HepG2 (cell line): Measurements from ENCODE around the gene GFRA1.

Experiments used
- EZH2 ChIP-seq: conservative IDR thresholded peaks from 2 replicates; pipeline ENCODE4 v1.6.1; 2012; ENCODE audit warnings: mild to moderate bottlenecking, low read depth, low read length, moderate library complexity
- HMG20A ChIP-seq: IDR thresholded peaks from 2 replicates; pipeline ENCODE4 v1.6.1; 2016; ENCODE audit warnings: borderline replicate concordance
- HOXA7 ChIP-seq: sonication (generic); formaldehyde crosslinking; IDR thresholded peaks from 2 replicates; pipeline ENCODE4 v1.8.1; 2022; ENCODE audit warnings: mild to moderate bottlenecking, missing genetic modification reagents, moderate library complexity
- KLF9 ChIP-seq: IDR thresholded peaks from 2 replicates; pipeline ENCODE4 v1.6.1; 2016; ENCODE audit warnings: low read depth
- MXI1 ChIP-seq: IDR thresholded peaks from 3 replicates; pipeline ENCODE4 v1.6.1; 2012; ENCODE audit warnings: low read depth, low read length, inconsistent platforms, borderline replicate concordance
- POLR2A ChIP-seq, 2 experiments: IDR thresholded peaks; 2 replicates each; pipeline ENCODE4 v1.6.1; 2011; ENCODE audit warnings: low read depth in 2 of 2, low read length in 2 of 2, mild to moderate bottlenecking in 1 of 2, moderate library complexity in 1 of 2; ENCODE audit not compliant: insufficient read depth in 1 of 2
- POLR2AphosphoS5 ChIP-seq: IDR thresholded peaks from 2 replicates; pipeline ENCODE4 v1.6.1; 2012; ENCODE audit warnings: low read depth, low read length
- RBM39 ChIP-seq: fragments of 200-400 bp; formaldehyde crosslinking; IDR thresholded peaks from one replicate; pipeline ENCODE4 v1.6.1; 2018; ENCODE audit warnings: antibody characterized with exemption, mild to moderate bottlenecking, low read depth, low read length; ENCODE audit not compliant: poor library complexity, severe bottlenecking
- RELA ChIP-seq: sonication (generic); formaldehyde crosslinking; IDR thresholded peaks from 2 replicates; pipeline ENCODE4 v1.4.0; 2020; ENCODE audit warnings: missing genetic modification reagents
- TBP ChIP-seq: sonication (generic); formaldehyde crosslinking; IDR thresholded peaks from 2 replicates; pipeline ENCODE4 v1.5.0; 2020; ENCODE audit warnings: missing genetic modification reagents
- TBX3 ChIP-seq: fragments of 450-650 bp; IDR thresholded peaks from 2 replicates; pipeline ENCODE4 v1.6.1; 2017; ENCODE audit warnings: antibody characterized with exemption, mild to moderate bottlenecking, inconsistent platforms, borderline replicate concordance
- ZNF691 ChIP-seq: sonication (generic); formaldehyde crosslinking; IDR thresholded peaks from 2 replicates; pipeline ENCODE4 v1.4.0; 2020; ENCODE audit warnings: missing genetic modification reagents, low read depth, mild to moderate bottlenecking, borderline replicate concordance
- ZNF746 ChIP-seq: sonication (generic); formaldehyde crosslinking; IDR thresholded peaks from 2 replicates; pipeline ENCODE4 v1.8.0; 2022; ENCODE audit warnings: mild to moderate bottlenecking, missing genetic modification reagents
- TF ChIP-seq, protein P1 (sequence below): sonication (generic); formaldehyde crosslinking; IDR thresholded peaks from 2 replicates; pipeline ENCODE4 v1.4.0; 2020; ENCODE audit warnings: missing genetic modification reagents, mild to moderate bottlenecking, borderline replicate concordance

DNA sequence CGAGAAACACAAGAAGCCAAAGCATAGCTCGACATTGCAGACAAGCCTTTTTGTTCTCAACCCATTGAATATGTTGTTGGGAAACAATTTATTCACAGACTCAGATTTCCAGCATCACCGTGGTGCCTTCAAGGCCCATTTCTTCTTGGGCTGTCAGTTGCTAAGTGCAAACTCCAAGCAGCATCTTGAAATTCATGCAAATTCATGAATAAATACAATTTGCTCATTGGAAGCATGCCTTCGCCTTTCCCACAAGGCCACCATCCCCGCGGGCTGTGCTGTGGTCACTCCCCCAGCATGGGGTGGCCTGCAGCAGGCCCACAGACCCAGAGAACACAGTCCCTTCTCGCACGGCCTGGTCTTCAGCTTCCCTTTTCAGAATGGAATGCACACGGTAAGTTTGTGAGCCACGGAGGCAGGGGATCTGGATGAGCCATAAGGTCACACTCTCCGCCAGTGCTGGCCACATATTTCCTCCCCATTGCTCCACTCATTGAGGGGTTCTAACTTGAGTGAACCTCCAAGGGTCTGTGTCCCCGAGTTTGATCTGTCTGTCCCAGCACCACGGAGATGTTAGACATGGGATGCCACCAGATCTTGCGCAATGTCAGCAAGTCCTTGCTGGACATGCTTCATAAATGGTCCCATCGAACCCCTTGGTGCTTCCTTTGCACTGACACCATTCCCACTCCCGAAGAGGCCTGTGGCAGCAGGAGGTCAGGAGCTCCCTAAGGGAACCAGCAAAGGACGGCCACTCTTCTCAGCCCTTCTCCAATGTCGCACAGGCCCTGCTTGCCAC lies 109.5 kb downstream of the GFRA1 start:
- no peak for TF ChIP-seq RELA
- no peak for TF ChIP-seq RBM39
- no peak for TF ChIP-seq KLF9 (CRISPR knock-in tag)
- TF ChIP-seq HOXA7 (CRISPR knock-in tag) = no peak
- TF ChIP-seq TBP (CRISPR knock-in tag) = no peak
- no peak for TF ChIP-seq ZNF691 (CRISPR knock-in tag)
- no peak for TF ChIP-seq TBX3
- TF ChIP-seq, protein P1, sequence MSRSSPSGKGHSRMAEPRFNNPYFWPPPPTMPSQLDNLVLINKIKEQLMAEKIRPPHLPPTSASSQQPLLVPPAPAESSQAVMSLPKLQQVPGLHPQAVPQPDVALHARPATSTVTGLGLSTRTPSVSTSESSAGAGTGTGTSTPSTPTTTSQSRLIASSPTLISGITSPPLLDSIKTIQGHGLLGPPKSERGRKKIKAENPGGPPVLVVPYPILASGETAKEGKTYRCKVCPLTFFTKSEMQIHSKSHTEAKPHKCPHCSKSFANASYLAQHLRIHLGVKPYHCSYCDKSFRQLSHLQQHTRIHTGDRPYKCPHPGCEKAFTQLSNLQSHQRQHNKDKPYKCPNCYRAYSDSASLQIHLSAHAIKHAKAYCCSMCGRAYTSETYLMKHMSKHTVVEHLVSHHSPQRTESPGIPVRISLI (CRISPR knock-in tag) = no peak
- TF ChIP-seq POLR2AphosphoS5 = no peak
- no peak for TF ChIP-seq POLR2A (IDR thresholded peaks at IDR 0.05; ENCODE audit: insufficient read depth in 1 of 2, low read depth in 2 of 2, low read length in 2 of 2)
- no peak for TF ChIP-seq ZNF746 (CRISPR knock-in tag)
- TF ChIP-seq EZH2 = no peak
- no peak for TF ChIP-seq MXI1
- TF ChIP-seq HMG20A = no peak
